NCI-H2171 treated with DMSO at 0.1 percent for 48 hours (cell line): ENCODE data around the gene PHPT1.
"Not testable (repeated sequence)": the region's sequence is repeated elsewhere in the genome, so short reads cannot be mapped to it uniquely, and the experiment has no call there.

Experiments used
- DNase-seq: peaks from one replicate; lab custom pipeline; 2025; lab: John Stamatoyannopoulos, UW

Gene PHPT1

DNA sequence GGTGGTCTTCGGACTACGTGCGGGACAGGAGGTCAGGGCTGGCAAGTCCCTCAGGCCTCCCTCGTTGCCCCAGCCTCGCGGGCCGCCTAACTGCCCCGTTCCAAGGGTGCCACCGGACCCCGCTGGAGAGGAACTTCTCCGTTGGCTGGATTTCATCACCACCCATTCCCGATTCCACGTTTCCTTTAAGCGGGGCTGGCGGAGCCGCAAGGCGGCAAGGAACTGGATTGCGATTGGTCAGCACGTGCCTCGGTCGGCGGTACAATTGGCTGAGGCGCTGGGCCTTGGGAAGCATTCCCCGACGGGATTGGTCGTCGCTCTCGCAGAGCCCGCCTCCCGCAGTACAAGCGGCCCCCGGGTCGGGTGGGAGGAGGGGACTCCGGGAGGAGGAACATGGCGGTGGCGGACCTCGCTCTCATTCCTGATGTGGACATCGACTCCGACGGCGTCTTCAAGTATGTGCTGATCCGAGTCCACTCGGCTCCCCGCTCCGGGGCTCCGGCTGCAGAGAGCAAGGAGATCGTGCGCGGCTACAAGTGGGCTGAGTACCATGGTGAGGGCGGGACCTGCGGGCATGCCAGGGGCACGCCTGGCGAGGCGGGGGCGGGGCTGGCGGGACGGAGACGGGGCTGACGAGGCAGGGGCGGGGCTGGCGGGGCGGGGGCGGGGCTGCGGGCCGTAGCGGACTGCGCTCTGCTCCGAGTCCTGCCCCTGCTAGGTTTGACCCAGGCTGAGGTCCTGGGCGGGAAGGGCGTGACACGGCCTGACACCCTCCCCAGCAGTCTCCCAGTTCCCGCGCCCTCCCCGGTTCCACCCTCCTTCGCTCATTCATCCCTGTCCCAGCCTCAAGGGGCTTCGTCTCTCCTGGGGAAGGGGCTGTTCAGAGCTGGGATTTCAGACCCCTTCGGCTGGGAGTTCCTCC, at the start of gene PHPT1:
PHPT1 (plus strand) TSS at position 372 of the 922 bp plus-strand sequence; CDS start at position 394, 22 bp downstream.
- DNase-seq = peak; percentile 100

DNA sequence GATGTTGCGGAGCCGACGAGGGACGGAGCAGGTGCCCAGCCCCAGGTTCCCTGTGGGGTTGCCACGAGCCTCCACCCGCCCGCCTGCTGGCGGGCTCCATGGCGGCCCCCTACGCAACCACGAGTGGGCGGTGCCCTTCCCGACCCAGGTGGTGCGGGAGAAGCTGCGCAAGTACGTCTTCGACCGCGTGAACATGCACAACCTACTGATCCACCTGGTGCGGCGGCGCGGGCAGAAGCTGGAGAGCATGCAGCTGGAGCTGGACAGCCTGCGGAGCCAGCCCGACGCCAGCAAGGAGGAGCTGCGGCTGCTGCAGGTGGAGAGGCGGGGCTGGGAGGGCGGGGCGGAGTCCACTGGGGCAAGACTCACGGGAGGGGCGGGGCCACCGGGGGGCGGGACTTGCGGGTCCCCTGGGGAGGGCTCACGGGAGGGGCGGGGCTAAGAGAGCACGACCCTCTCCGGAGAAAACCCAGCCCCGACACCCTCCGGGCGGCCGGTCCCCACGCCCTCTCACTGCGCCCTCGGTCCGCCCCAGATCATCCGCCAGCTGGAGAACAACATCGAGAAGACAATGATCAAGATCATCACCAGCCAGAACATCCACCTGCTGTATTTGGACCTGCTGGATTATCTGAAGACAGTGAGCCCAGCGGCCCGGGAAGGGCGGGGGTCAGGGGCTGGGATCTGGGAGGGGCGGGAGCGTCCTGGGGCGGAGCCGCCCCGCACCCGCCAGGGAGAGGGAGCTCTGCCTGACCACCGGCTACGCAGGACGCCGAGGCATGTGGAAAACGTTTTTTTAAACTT, 49.2 kb upstream of the PHPT1 start:
- peak; percentile 96 for DNase-seq

DNA sequence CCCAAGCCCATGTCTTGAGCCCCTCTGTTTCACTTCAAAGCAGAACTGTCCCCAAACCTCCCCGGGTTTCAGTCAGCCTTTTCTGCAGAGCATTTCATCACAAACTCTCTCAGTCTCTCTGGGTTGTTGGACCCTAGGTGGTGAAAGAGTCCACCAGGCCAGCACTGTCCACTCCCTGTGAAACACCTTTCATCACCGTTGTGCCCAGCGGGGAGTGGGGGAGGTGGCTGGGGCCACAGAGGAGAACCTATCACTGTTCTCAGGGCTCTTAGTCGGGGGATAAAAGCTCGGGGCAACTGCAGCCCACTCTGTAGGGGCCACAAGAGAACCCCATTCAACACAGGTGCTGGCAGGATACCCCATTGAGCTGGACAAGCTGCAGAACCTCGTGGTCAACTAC, 46.9 kb upstream of the PHPT1 start:
- no peak for DNase-seq

DNA sequence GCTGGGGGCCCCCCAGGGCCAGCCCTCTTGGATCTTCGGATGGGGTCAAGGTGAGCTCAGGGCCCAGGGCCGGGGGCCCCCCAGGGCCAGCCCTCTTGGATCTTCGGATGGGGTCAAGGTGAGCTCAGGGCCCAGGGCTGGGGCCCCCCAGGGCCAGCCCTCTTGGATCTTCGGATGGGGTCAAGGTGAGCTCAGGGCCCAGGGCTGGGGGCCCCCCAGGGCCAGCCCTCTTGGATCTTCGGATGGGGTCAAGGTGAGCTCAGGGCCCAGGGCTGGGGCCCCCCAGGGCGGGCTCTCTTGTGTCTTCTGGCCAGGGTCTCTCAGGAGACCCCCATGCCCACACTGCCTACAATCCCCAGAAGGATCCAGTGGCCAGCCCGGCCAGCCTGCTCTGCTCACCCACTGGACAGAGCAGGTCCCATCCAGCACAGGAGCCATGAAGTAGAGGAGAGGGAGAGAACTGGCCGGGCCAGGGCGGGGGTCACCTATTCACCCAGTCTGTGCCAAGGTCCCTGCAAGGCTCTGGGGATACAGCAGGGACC, 46.1 kb upstream of the PHPT1 start:
- DNase-seq = not testable (repeated sequence)

DNA sequence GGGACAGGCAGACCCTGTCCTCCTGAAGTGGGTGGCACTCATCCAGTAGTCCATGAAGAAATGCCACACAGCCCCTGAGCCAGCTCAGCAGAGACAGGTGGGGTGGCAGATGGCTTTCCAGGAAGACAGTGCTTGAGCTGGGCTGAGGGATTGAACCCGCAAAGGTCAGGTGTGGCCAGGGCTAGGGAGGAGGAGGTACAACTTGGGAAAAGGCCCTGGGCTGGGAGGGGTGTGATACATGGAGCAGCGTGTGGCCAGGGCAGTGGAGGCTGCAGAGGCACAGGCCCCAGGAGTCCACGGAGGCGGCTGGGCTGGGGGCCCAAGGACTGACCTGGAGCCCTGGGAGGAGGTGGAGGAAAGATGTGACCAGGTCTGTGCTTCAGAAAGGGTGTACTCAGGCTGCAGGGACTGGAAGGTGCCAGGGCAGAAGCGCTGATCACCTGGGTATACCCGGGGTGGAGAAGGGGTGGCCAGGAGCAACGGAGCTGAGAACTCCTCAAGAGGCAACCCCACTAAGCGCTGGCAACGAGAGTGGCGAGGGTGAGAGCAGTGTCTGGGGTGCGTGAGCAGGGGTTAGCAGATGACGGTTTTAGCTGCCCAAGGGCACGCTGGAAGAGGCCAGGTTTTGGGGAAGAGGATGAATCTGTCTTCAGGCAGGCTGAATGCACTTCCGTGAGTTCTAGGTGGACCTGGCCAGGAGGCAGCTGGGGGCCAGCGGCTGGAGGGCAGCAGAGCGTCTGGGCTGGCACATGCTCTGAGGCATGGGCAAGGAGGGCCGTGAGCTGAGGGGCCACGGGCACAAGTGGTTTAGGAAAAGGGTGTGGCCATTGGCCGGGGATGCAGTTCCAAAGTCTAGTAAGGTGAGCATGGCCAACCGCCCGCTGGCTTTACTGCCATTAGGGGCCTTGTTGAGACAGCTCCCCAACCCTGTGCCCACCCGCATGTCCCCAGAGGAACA, 45.4 kb upstream of the PHPT1 start:
- peak; percentile 41 for DNase-seq

DNA sequence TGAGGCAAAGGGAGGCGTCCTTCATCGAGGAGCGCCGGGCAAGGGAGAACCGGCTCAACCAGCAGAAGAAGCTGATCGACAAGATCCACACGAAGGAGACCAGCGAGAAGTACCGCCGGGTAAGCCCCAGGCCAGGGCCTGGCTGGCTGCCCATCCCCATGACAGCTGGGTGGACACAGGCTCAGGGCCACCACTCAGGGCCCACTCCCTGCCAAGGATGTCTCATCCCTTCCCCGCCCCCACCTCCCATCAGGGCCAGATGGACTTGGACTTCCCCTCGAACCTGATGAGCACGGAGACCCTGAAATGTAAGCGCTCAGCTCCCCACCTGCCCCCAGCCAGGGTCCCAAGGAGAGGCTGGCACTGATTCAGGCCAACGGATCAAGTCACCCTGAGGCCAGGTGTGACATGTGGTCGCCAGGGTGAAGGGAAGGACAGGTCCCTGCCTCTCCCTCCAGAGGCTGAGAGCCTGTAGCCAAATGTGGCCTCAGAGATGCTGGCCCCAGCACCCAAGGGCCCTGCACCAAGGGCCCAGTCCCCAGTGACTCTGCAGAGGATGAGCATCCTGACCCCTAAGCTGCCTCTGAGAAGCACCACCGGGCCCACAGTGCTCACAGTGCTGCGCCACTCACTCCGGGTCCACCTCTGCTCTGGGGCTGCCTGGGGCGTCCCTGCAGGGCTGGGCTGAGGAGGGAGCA, 44.6 kb upstream of the PHPT1 start:
- no peak for DNase-seq

DNA sequence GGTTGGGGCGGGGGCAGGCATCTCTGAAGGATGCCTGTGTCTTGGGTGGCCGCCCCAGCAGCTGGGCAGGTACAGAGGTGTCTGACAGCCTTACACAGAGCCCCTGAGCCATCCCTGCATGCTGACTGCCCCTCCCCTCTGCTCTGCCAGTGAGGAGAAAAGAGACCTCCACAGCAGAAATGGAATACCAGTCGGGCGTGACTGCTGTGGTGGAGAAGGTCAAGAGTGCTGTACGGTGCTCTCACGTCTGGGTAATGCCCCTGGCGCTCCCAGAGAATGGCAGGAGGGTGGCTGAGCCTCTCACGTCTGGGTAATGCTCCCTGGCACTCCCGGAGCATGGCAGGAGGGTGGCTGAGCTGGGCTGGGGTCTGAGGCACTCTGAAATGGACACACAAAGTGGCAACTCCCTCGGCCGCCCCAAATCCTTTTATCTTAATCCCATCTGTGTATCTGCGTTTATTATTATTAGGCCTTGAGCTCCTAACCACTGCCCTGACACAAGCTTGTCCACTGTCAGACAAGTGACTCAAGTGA, 43.9 kb upstream of the PHPT1 start:
- DNase-seq = no peak

DNA sequence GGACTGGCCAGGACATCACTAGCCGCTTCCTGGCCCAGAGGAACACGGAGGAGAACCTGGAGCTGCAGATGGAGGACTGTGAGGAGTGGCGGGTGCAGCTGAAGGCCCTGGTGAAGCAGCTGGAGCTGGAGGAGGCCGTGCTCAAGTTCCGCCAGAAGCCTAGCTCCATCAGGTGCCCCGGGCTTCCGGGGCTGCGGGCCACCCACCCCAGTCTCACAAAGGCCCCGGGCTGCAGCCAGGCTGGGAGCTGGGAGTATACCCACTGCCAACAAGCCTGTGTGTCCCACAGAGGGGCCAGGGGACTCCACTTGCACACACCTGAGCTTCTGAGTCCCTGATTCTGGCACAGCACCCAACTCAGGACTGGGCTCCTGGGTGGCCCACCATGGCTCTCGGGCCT, 43.1 kb upstream of the PHPT1 start:
- no peak for DNase-seq

DNA sequence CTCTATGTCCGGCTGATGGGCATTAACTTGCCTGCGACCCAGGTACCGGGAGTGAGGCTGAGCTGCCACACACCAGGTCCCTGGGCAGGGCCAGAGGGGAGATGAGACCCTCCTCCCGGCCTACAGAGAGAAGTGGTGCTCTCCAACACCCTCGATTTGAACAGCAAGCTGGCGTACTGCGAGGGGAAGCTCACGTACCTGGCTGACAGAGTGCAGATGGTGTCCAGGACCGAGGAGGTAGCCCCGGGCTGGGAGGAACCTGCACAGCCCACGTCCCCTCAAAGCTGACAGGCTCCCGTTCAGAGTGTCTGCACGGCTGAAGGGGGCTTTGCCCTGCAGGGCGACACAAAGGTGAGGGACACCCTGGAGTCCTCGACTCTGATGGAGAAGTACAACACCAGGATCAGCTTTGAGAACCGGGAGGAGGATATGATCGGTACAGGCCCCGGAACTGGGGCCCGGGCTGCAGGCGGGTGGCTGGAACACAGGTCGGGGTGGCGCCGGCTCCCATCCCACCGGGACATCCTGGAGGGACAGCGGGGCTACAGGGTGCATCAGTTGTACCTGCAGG, 42.5 kb upstream of the PHPT1 start:
- no peak for DNase-seq

DNA sequence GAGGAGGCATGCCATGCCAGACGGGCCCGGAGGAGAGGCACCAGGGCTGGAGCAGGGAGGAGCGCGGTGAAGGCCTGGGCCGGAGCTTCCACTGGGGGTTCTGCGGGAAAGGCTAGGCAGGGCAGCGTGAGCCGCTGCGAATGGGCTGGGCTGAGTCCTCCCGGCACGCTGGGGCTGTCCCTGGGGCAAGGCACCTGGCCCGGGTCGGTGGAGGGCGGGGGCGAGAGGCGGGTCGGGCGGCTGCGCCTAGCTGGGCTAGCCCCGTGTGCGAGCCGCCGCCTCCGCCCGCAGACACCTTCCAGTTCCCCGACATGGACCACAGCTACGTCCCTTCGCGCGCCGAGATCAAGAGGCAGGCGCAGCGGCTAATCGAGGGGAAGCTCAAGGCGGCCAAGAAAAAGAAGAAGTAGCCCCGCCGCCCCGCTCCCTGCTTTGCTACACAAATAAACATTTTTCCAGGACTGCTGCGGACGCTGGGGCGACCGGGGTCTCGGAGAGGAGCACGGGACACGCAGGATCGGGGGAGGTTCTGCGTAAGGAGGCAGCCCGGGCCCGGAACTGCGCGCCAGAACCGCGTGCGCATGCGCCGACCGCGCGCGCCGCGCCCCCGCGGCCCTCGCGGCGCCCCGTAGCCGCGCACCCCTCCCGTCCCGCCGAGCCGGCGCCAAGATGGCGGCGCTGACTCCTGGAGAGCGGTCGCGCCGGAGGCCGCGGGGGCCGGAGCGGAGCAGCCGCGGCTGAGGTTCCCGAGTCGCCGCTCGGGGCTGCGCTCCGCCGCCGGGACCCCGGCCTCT, 41.7 kb upstream of the PHPT1 start, which contains the start of gene RABL6:
RABL6 (plus strand) TSS at position 668 of the 794 bp plus-strand sequence. CDS start 249 bp downstream, outside the sequence.
- peak; percentile 86 for DNase-seq

DNA sequence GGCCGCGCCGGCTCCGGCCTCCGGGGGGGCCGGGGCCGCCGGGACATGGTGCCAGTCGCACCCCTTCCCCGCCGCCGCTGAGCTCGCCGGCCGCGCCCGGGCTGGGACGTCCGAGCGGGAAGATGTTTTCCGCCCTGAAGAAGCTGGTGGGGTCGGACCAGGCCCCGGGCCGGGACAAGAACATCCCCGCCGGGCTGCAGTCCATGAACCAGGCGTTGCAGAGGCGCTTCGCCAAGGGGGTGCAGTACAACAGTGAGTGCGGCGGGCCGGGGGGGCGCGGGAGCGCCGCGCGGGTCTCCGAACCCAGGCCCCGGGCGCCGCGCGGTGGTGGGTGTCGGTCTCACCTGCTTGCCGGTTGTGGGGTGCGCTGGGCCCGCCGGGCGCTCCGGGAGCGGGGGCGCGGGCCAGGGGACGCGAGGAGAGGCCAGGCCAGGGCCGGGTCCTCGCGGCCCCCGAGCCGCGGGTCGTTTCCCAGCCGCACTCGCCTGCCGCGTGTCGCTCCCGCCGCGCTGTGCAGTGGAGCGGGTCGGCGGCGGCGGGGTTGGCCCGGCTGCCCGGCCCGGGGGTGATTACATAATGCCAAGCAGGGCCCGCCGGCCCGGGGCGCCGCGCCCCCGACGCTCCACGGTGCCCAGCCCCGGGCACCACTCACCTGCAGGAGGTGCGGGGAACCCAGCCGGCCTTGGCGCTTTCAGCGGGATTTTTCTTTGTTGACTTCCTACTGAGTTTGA, 41.0 kb upstream of the PHPT1 start:
- peak; percentile 41 for DNase-seq

DNA sequence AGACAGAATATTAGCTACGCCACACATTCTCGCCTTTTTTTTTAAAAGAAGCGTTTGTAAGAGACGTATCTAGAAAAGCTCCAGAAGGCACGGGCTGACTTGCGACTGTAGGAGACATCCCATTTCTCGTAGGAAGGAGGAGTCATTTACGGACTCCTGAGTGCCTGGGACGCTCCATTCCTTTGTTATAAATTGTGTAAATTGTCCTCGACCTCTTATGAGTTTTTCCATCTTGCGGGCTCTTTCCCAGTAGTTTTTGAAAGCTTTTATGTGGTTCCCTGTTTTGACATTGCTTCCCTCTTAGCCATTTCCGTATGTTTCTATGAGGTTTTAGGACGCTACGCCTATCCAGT, 40.4 kb upstream of the PHPT1 start:
- peak; percentile 52 for DNase-seq

DNA sequence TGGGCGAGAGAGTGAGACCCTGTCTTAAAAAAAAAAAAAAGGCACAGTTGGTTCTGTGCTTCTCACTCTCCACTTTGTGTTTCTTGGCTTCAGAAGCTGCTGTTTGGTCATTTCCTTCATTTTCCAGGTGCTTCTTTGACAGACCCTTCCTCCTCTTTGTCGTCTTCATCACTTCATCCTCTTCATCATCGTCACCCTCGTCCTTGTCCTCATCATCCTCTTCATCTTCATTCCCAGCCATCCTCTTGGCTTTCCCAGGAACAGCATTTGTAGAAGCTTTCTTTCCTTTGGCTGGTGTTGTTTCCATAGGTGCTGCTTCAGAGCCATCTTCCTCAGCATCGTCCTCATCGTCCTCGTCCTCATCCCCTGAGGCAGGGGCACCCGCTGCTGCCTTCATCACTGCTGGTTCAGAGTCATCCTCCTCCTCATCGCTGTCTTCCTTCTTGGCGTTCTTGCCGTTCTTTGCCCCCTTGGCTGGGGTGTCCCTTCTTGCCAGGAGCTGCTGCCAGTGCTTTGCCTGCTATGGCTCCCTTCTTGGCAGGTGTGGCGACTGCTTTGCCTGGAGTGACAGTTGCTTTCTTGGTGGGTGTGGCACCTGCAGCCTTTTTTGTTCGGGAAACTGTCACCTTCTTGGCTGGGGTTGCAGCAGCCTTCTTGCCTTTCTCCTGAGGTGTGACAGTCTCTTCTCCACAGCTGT, 34.3 kb upstream of the PHPT1 start:
- DNase-seq = no peak

DNA sequence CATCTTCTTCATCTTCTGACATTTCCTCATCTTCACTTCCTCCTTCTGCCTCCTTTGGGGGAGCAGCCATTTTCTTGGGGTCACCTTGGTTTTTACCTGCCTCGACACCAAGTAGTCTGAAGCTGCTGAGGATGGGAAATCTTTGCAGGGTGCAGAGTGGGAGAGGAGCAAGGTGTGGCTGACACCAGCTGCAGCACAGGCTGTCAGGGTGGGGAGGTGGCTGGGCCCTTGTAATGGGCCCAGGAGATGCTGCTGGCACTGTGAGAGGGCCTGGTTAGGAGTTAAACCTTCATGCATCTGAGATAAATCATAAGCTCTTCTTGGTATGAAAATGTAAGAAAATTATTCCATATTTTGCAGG, 33.8 kb upstream of the PHPT1 start:
- DNase-seq = no peak

DNA sequence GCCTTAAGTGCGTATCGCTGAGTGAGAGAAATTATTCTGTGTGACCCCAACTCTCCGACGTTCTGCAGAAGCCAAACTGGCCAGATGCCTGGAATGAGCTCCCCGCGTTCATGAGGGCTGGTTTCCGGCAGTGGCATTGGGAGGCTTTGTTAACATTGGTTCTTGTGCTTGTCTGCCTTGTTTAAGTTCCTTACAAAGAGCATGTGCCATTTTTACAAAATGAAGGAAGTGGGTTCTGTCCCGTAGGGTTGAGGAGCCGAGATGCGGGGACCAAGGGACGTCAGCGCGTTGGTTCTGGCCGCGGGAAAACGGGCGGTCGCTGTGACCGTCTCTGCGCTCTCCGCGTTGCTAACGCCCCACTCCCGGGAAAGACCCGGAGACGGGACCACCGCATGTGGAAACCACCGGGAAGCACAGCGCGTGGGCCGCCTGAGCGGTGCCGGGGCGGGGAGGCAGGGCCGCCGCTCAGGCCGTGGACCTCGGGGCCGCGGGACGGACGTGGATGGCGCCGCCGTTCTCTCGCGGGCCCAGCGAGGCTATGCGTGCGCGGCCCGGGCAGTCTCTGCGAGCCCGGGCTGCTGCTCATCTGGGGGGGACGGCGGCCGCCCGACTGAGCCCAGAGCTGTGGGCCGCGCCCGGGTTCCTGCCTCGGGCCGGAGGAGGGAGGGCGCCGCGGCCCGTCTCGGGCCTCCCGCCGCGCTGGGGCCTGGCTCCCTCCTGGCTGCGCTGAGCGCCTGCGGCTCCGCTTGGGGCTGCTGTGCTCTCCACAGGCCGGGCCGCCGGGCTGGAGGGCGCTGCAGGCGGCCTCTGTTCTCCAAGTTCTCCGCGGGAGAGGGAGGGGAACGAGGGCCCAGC, 28.0 kb upstream of the PHPT1 start:
- no peak for DNase-seq

DNA sequence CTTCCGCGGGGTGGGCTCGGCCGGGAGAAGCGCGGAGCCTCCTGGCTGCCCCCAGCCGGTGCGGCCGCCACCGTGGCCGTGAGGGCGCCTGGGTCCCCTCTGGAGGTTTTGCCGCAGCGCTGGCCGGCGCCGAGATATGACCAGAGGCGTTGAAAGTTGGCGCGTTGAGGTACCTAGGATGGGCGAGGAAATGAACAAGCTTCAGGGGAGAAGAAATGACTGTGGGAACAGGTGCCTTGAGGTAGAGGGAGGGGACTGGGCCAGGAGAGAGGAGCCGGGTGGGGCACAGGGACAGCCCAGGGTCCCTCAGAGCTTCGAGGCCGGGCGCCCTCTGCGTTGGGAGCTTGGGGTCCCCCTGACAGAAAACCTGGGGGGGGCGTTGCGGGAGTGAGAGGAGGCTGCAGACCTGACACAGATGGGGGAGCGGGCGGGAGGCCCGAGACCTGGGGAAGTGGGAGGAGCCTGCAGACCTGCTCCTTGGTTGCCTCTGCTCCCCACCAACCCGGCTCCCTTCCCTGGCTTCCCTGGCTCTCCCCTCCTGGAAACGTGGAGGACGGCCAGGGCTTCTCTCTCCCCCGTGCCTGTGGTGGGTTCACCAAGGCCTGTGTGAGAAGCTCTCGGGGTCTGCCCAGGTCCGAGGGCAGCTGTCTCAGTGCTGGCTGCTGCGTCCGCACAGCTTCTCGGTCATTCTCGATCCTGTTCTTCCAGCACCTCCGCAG, 27.2 kb upstream of the PHPT1 start:
- no peak for DNase-seq
